ENCODE data around the gene MYO9B.

The MYO9B gene

GRCh38 chr19:17035842-17036424, 39.6 kb upstream of the MYO9B start:
- TF ChIP-seq CTCF (IDR thresholded peaks at IDR 0.05; ENCODE audit: control insufficient read depth, insufficient read depth, low read depth, low read length, missing control alignments), result no peak
- H3K4me3 ChIP-seq (ENCODE audit: control insufficient read depth, low read depth, low read length), result no peak overlapping the region
- DNase-seq (ENCODE audit: low read depth), result no peak

GRCh38 chr19:17036640-17037039, 38.9 kb upstream of the MYO9B start:
- no peak for DNase-seq (ENCODE audit: low read depth)
- no peak for TF ChIP-seq CTCF (IDR thresholded peaks at IDR 0.05; ENCODE audit: control insufficient read depth, insufficient read depth, low read depth, low read length, missing control alignments)
- H3K4me3 ChIP-seq (ENCODE audit: control insufficient read depth, low read depth, low read length), result no peak overlapping the region

- H3K4me3 ChIP-seq (ENCODE audit: control insufficient read depth, low read depth, low read length), result no peak overlapping the region
- DNase-seq (ENCODE audit: low read depth), result no peak
- no peak for TF ChIP-seq CTCF (IDR thresholded peaks at IDR 0.05; ENCODE audit: control insufficient read depth, insufficient read depth, low read depth, low read length, missing control alignments)
Observed at GRCh38 chr19:17037184-17037583, 38.4 kb upstream of the MYO9B start.

GRCh38 chr19:17037966-17038500, 37.5 kb upstream of the MYO9B start:
- H3K4me3 ChIP-seq (ENCODE audit: control insufficient read depth, low read depth, low read length), result no peak overlapping the region
- no peak for DNase-seq (ENCODE audit: low read depth)
- no peak for TF ChIP-seq CTCF (IDR thresholded peaks at IDR 0.05; ENCODE audit: control insufficient read depth, insufficient read depth, low read depth, low read length, missing control alignments)

GRCh38 chr19:17041976-17042375, 33.6 kb upstream of the MYO9B start:
- no peak for TF ChIP-seq CTCF (IDR thresholded peaks at IDR 0.05; ENCODE audit: control insufficient read depth, insufficient read depth, low read depth, low read length, missing control alignments)
- no peak overlapping the region for H3K4me3 ChIP-seq (ENCODE audit: control insufficient read depth, low read depth, low read length)
- DNase-seq (ENCODE audit: low read depth), result no peak

- TF ChIP-seq CTCF (IDR thresholded peaks at IDR 0.05; ENCODE audit: control insufficient read depth, insufficient read depth, low read depth, low read length, missing control alignments), result no peak
- DNase-seq (ENCODE audit: low read depth), result no peak
- H3K4me3 ChIP-seq (ENCODE audit: control insufficient read depth, low read depth, low read length), result no peak overlapping the region
Observed at GRCh38 chr19:17043744-17044143, 31.8 kb upstream of the MYO9B start.
